HepG2 (cell line): ENCODE measurements around the gene FBLIM1. TPM values are rescaled to one million over a fixed set of nuclear protein-coding genes. Genes with fewer than 3 reads are reported as not detected.

ENCODE experiments used
- AHDC1 ChIP-seq: sonication (generic); formaldehyde crosslinking; IDR thresholded peaks from 2 replicates; pipeline ENCODE4 v1.5.1; 2020; ENCODE audit warnings: mild to moderate bottlenecking, missing genetic modification reagents, borderline replicate concordance
- BATF2 ChIP-seq: sonication (generic); formaldehyde crosslinking; IDR thresholded peaks from 2 replicates; pipeline ENCODE4 v1.8.0; 2022; ENCODE audit warnings: mild to moderate bottlenecking, missing genetic modification reagents, moderate library complexity
- FLYWCH1 ChIP-seq: sonication (generic); formaldehyde crosslinking; IDR thresholded peaks from 2 replicates; pipeline ENCODE4 v1.8.1; 2023; ENCODE audit warnings: mild to moderate bottlenecking, missing genetic modification reagents
- MEIS2 ChIP-seq: sonication (generic); formaldehyde crosslinking; IDR thresholded peaks from 2 replicates; pipeline ENCODE4 v1.9.0; 2021; ENCODE audit warnings: mild to moderate bottlenecking, missing genetic modification reagents
- SIN3B ChIP-seq: fragments of 150-350 bp; IDR thresholded peaks from 2 replicates; pipeline ENCODE4 v1.6.1; 2014; ENCODE audit warnings: low read length
- SIX4 ChIP-seq: sonication (generic); formaldehyde crosslinking; IDR thresholded peaks from 2 replicates; pipeline ENCODE4 v1.4.0; 2020; ENCODE audit warnings: missing genetic modification reagents
- STAG1 ChIP-seq: sonication (generic); formaldehyde crosslinking; IDR thresholded peaks from 2 replicates; pipeline ENCODE4 v1.4.0; 2020; ENCODE audit warnings: missing genetic modification reagents
- TARDBP ChIP-seq: sonication (generic); formaldehyde crosslinking; IDR thresholded peaks from 2 replicates; pipeline ENCODE4 v1.8.0; 2022; ENCODE audit warnings: mild to moderate bottlenecking, missing genetic modification reagents
- TFAP4 ChIP-seq: sonication (generic); IDR thresholded peaks from 2 replicates; pipeline ENCODE4 v1.6.1; 2016; ENCODE audit warnings: low read depth, borderline replicate concordance
- THRA ChIP-seq: sonication (generic); formaldehyde crosslinking; IDR thresholded peaks from 2 replicates; pipeline ENCODE4 v1.4.0; 2020; ENCODE audit warnings: missing genetic modification reagents, borderline replicate concordance
- TOPORS ChIP-seq: sonication (generic); formaldehyde crosslinking; IDR thresholded peaks from 2 replicates; pipeline ENCODE4 v1.8.0; 2023; ENCODE audit warnings: mild to moderate bottlenecking, missing genetic modification reagents
- ZGPAT ChIP-seq: IDR thresholded peaks from 2 replicates; pipeline ENCODE4 v1.6.1; 2016; ENCODE audit warnings: mild to moderate bottlenecking
- ZNF256 ChIP-seq: sonication (generic); formaldehyde crosslinking; conservative IDR thresholded peaks from 2 replicates; pipeline ENCODE4 v1.4.0; 2020; ENCODE audit warnings: missing genetic modification reagents
- ZNF576 ChIP-seq: sonication (generic); formaldehyde crosslinking; IDR thresholded peaks from 2 replicates; pipeline ENCODE4 v1.4.0; 2020; ENCODE audit warnings: mild to moderate bottlenecking, missing genetic modification reagents
- ZNF652 ChIP-seq: IDR thresholded peaks from 2 replicates; pipeline ENCODE4 v1.6.1; 2016; ENCODE audit warnings: low read depth, borderline replicate concordance
- ZNF720 ChIP-seq: sonication (generic); formaldehyde crosslinking; IDR thresholded peaks from 2 replicates; pipeline ENCODE4 v1.4.0; 2020; ENCODE audit warnings: missing genetic modification reagents
- ZNF724P ChIP-seq: sonication (generic); formaldehyde crosslinking; IDR thresholded peaks from 2 replicates; pipeline ENCODE4 v1.8.0; 2022; ENCODE audit warnings: missing genetic modification reagents, borderline replicate concordance
- ZNF75D ChIP-seq: sonication (generic); formaldehyde crosslinking; IDR thresholded peaks from 2 replicates; pipeline ENCODE4 v1.8.1; 2023; ENCODE audit warnings: missing genetic modification reagents, mild to moderate bottlenecking, borderline replicate concordance
- ZNF816 ChIP-seq: sonication (generic); formaldehyde crosslinking; IDR thresholded peaks from 2 replicates; pipeline ENCODE4 v1.8.0; 2022; ENCODE audit warnings: missing genetic modification reagents, mild to moderate bottlenecking, borderline replicate concordance
- polyA plus RNA-seq, 8 experiments: library from polyadenylated mRNA; depleted of rRNA in 3 of 8; stranded (reverse) in 7 of 8; unstranded in 1 of 8; fragments of >200 nt; fragmentation: Illumina TruSeq in 4 of 8; extraction: Trizol in 4 of 8; gene quantifications; 2 replicates each; pipeline versions ENCODE4 v1.2.1 to v1.2.3, GENCODE V29; 2011 to 2016; ENCODE audit warnings: low read depth in 4 of 8, missing spikeins in 1 of 8, mixed read lengths in 1 of 8; ENCODE audit not compliant: insufficient read depth in 1 of 8
- total RNA-seq, 5 experiments: library from RNA; depleted of rRNA; stranded (reverse); fragments of >200 nt; fragmentation: Illumina TruSeq; extraction: Trizol; gene quantifications; 2 replicates each; pipeline ENCODE4 v1.2.3, GENCODE V29; 2016; ENCODE audit warnings: low read depth in 1 of 5

The FBLIM1 gene
- total and polyA plus RNA-seq, 2 of the 13 experiments (the other 11 are each of a cell fraction or from before 2014, with no cell fraction given), result 10.6 to 23.0 TPM

- 0 out of 2 replicates have a peak, but pooled peaks have one; percentile 15 for TF ChIP-seq ZGPAT (CRISPR knock-in tag)
- 0 out of 2 replicates have a peak, but pooled peaks have one; percentile 26 for TF ChIP-seq TARDBP
- TF ChIP-seq ZNF724P (CRISPR knock-in tag), result no peak
- no peak for TF ChIP-seq ZNF652
- no peak for TF ChIP-seq FLYWCH1
- no peak for TF ChIP-seq SIN3B
- no peak for TF ChIP-seq AHDC1 (CRISPR knock-in tag)
- no peak for TF ChIP-seq MEIS2 (CRISPR knock-in tag)
- TF ChIP-seq ZNF816 (CRISPR knock-in tag), result no peak
- peak; percentile 48; the same call in 1 of the 2 replicates for TF ChIP-seq TFAP4
- no peak for TF ChIP-seq ZNF720 (CRISPR knock-in tag)
- TF ChIP-seq STAG1 (CRISPR knock-in tag), result peak; percentile 68
- no peak for TF ChIP-seq TOPORS (CRISPR knock-in tag)
- TF ChIP-seq SIX4 (CRISPR knock-in tag), result no peak
- TF ChIP-seq ZNF256, result no peak
- no peak for TF ChIP-seq THRA (CRISPR knock-in tag)
- TF ChIP-seq ZNF576, result no peak
- no peak for TF ChIP-seq BATF2 (CRISPR knock-in tag)
- no peak for TF ChIP-seq ZNF75D (CRISPR knock-in tag)
Measured at GRCh38 chr1:15803380-15803779, 44.8 kb downstream of the FBLIM1 start (continued).
